Activated CD8-positive, alpha-beta memory T cell treated with anti-CD3 and anti-CD28 coated beads, Interleukin-2, amount 10 ng/mL, durations not matched to agents 7 days and 5 days (primary cell): ENCODE measurements around the gene TET2. TPM values are rescaled to one million over a fixed set of nuclear protein-coding genes. Genes with fewer than 3 reads are reported as not detected.
A peak's percentile ranks its signal among the peaks of the same experiment; 100 is the strongest.
"Not testable (repeated sequence)": the region's sequence is repeated elsewhere in the genome, so short reads cannot be mapped to it uniquely, and the experiment has no call there.

ENCODE experiments used
- ATAC-seq: fragments of 150-1000 bp; cut with Tn5 transposase; one replicate; pipeline ENCODE4 v1.10.0; 2021; ENCODE audit warnings: moderate library complexity
- CTCF ChIA-PET: fragments of 350-600 bp; sonication (Branson Sonifier 250); formaldehyde crosslinking; loops from one replicate; lab custom pipeline; 2021; ENCODE audit warnings: antibody characterized with exemption; lab: Charles Lee
- DNase-seq: peaks from one replicate; pipeline ENCODE4 v3.0.0-alpha.2; 2020
- H3K27ac Mint-ChIP-seq: one replicate; pipeline ENCODE4 v1.8.0; 2021; ENCODE audit warnings: mild to moderate bottlenecking, mixed read lengths
- H3K27me3 Mint-ChIP-seq: one replicate; pipeline ENCODE4 v1.8.0; 2021; ENCODE audit warnings: mixed read lengths
- H3K36me3 Mint-ChIP-seq: one replicate; pipeline ENCODE4 v1.8.0; 2021; ENCODE audit warnings: mild to moderate bottlenecking, mixed read lengths
- H3K4me1 Mint-ChIP-seq: one replicate; pipeline ENCODE4 v1.8.0; 2021; ENCODE audit warnings: mixed read lengths
- H3K4me3 Mint-ChIP-seq: one replicate; pipeline ENCODE4 v1.8.0; 2021; ENCODE audit warnings: mild to moderate bottlenecking, moderate library complexity, mixed read lengths
- H3K9me3 Mint-ChIP-seq: one replicate; pipeline ENCODE4 v1.8.0; 2022; ENCODE audit warnings: low read depth, mixed read lengths
- total RNA-seq, 2 experiments: library from RNA; stranded (reverse); gene quantifications; one replicate each; pipeline ENCODE4 v1.2.3, GENCODE V29; 2021

Gene TET2
- total RNA-seq, 2 experiments from 2014 or later: 24.6 to 25.1 TPM

DNA sequence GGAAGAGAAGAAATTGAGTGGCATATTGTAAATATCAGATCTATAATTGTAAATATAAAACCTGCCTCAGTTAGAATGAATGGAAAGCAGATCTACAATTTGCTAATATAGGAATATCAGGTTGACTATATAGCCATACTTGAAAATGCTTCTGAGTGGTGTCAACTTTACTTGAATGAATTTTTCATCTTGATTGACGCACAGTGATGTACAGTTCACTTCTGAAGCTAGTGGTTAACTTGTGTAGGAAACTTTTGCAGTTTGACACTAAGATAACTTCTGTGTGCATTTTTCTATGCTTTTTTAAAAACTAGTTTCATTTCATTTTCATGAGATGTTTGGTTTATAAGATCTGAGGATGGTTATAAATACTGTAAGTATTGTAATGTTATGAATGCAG lies 132.6 kb downstream of the TET2 start:
- Mint-ChIP-seq H3K36me3 (peaks cover 30% of the 10 kb centered on the region), H3K27me3 (no peaks in the 10 kb centered on the region), H3K27ac (no peak overlapping the region), H3K4me1 (peaks cover 6% of the 10 kb centered on the region), H3K9me3 (no peaks in the 10 kb centered on the region), H3K4me3 (no peak overlapping the region)
- DNase-seq (no peak), ATAC-seq (no peak)
- CTCF ChIA-PET: no interaction called here

GRCh38 chr4:105280338-105281123 lies 133.9 kb downstream of the TET2 start:
- Mint-ChIP-seq H3K36me3 (peaks cover 22% of the 10 kb centered on the region), H3K9me3 (no peaks in the 10 kb centered on the region), H3K4me3 (no peak overlapping the region), H3K27me3 (no peaks in the 10 kb centered on the region), H3K27ac (no peak overlapping the region), H3K4me1 (peaks cover 6% of the 10 kb centered on the region)
- CTCF ChIA-PET: no interaction called here
- no peak for DNase-seq
- no peak for ATAC-seq

DNA sequence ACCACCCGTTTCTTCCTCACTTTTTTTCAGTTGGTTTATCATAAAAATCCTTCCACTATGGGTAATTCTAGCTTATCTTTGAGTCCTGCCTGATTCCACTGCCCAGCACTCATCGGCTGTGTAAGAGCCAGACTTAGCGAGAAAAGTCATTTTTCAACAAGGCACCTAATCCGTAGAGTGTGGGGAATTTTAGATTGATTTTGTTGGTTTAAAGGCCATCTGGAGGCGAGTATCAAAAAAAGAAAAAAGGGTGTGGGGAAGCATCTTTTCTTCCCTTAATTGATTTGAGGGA lies 134.4 kb downstream of the TET2 start:
- no peak for DNase-seq
- H3K27ac Mint-ChIP-seq: no peak overlapping the region
- H3K4me1 Mint-ChIP-seq: peaks cover 6% of the 10 kb centered on the region
- H3K27me3 Mint-ChIP-seq: no peaks in the 10 kb centered on the region
- H3K4me3 Mint-ChIP-seq: no peak overlapping the region
- no peaks in the 10 kb centered on the region for H3K9me3 Mint-ChIP-seq
- peaks cover 18% of the 10 kb centered on the region for H3K36me3 Mint-ChIP-seq
- no peak for ATAC-seq
- CTCF ChIA-PET: no interaction called here

- Mint-ChIP-seq H3K4me1 (peaks cover 12% of the 10 kb centered on the region), H3K27me3 (no peaks in the 10 kb centered on the region), H3K4me3 (no peak overlapping the region), H3K27ac (no peak overlapping the region), H3K36me3 (peaks cover 17% of the 10 kb centered on the region), H3K9me3 (peaks cover 6% of the 10 kb centered on the region)
- ATAC-seq (no peak), DNase-seq (no peak)
- CTCF ChIA-PET: no interaction called here
These were observed 135.8 kb downstream of the TET2 start for GRCh38 chr4:105282489-105282888.

- CTCF ChIA-PET: no interaction called here
- DNase-seq: no peak
- Mint-ChIP-seq H3K27me3 (no peaks in the 10 kb centered on the region), H3K27ac (no peak overlapping the region), H3K4me3 (no peak overlapping the region), H3K4me1 (peaks cover 12% of the 10 kb centered on the region), H3K36me3 (peaks cover 23% of the 10 kb centered on the region), H3K9me3 (peaks cover 6% of the 10 kb centered on the region)
- ATAC-seq: no peak
These were observed 136.8 kb downstream of the TET2 start for GRCh38 chr4:105283501-105283900.

DNA sequence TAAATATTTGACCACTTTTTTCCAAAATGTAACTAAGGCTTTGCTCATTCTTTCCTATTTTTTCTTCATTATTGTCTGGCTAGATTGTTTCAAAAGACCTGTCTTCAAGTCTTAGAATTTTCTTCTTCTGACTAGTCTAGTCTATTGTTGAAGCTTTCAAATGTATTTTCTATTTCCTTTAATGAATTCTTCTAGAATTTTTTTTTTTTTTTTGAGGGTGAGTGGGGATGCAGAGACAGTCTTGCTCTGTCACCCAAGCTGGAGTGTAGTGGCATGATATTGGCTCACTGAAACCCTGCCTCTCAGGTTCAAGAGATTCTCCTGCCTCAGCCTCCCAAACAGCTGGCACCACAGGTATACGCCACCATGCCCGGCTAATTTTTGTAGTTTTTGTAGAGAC lies 141.4 kb downstream of the TET2 start:
- CTCF ChIA-PET: no interaction called here
- Mint-ChIP-seq H3K4me3 (no peak overlapping the region), H3K4me1 (peaks cover 8% of the 10 kb centered on the region), H3K9me3 (peaks cover 11% of the 10 kb centered on the region), H3K36me3 (peaks cover 32% of the 10 kb centered on the region), H3K27me3 (no peaks in the 10 kb centered on the region), H3K27ac (no peak overlapping the region)
- DNase-seq (no peak), ATAC-seq (no peak)

- peaks cover 7% of the 10 kb centered on the region for H3K9me3 Mint-ChIP-seq
- no peak overlapping the region for H3K27ac Mint-ChIP-seq
- no peak for ATAC-seq
- CTCF ChIA-PET: no interaction called here
- peaks cover 24% of the 10 kb centered on the region for H3K36me3 Mint-ChIP-seq
- no peaks in the 10 kb centered on the region for H3K27me3 Mint-ChIP-seq
- peaks cover 4% of the 10 kb centered on the region for H3K4me1 Mint-ChIP-seq
- no peak overlapping the region for H3K4me3 Mint-ChIP-seq
- no peak for DNase-seq
These were observed 145.2 kb downstream of the TET2 start for GRCh38 chr4:105291925-105292324.

DNA sequence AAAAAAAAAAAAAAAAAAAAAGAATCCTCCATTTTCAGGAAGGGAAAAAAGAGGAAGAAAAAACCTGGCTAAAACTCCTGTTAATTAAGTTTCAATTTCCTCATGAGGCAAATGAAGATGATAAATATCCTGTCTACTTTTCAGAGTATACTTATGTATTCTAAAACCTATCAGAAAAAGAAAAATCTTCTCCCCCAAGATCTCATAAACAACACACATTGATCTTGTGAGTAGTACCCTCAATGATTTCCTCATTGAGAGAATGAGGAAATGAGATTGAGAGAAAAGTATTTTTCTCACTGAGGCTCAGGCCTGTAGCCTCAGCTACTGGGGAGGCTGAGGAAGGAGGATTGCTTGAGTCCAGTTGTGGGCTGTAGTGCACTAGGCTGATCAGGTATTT lies 146.7 kb downstream of the TET2 start:
- no peak for DNase-seq
- no peak overlapping the region for H3K27ac Mint-ChIP-seq
- peaks cover 23% of the 10 kb centered on the region for H3K36me3 Mint-ChIP-seq
- H3K4me1 Mint-ChIP-seq: peaks cover 2% of the 10 kb centered on the region
- no peaks in the 10 kb centered on the region for H3K27me3 Mint-ChIP-seq
- no peak for ATAC-seq
- H3K4me3 Mint-ChIP-seq: no peak overlapping the region
- CTCF ChIA-PET: no interaction called here
- H3K9me3 Mint-ChIP-seq: peaks cover 7% of the 10 kb centered on the region

DNA sequence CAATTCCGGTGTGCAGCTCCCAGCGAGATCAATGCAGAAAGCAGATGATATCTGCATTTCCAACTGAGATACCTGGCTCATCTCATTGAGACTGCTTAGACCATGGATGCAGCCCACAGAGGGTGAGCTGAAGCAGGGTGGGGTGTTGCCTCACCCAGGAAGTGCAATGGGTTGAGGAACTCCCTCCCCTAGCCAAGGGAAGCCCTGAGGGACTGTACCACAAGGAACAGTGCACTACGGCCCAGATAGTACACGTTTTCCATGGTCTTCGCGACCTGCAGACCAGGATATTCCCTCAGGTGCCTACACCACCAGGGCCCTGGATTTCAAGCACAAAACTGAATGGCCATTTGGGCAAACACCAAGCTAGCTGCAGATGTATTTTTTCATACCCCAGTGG lies 150.0 kb downstream of the TET2 start:
- H3K27me3 Mint-ChIP-seq: no peaks in the 10 kb centered on the region
- CTCF ChIA-PET: no interaction called here
- ATAC-seq (no peak), DNase-seq (no peak)
- H3K27ac Mint-ChIP-seq: no peak overlapping the region
- H3K36me3 Mint-ChIP-seq: peaks cover 31% of the 10 kb centered on the region
- H3K9me3 Mint-ChIP-seq: peaks cover 15% of the 10 kb centered on the region
- no peak overlapping the region for H3K4me3 Mint-ChIP-seq
- no peaks in the 10 kb centered on the region for H3K4me1 Mint-ChIP-seq

- H3K27me3 Mint-ChIP-seq, H3K27ac Mint-ChIP-seq, DNase-seq, H3K4me1 Mint-ChIP-seq, H3K4me3 Mint-ChIP-seq, ATAC-seq, CTCF ChIA-PET: not testable (repeated sequence)
- Mint-ChIP-seq H3K9me3 (peaks cover 21% of the 10 kb centered on the region), H3K36me3 (peaks cover 41% of the 10 kb centered on the region)
These were observed 152.4 kb downstream of the TET2 start for GRCh38 chr4:105299027-105299426.

GRCh38 chr4:105304085-105304484 lies 157.4 kb downstream of the TET2 start:
- ATAC-seq (no peak), DNase-seq (no peak)
- CTCF ChIA-PET: interaction anchor here (1.3 to 2.1 kb wide), 2 partner anchors 168 to 169 kb away, joined by 3 to 5 read pairs; partner anchors contain the start of gene PPA2
- Mint-ChIP-seq H3K27ac (no peak overlapping the region), H3K4me3 (no peak overlapping the region), H3K9me3 (peaks cover 19% of the 10 kb centered on the region), H3K36me3 (peaks cover 39% of the 10 kb centered on the region), H3K4me1 (peaks cover 31% of the 10 kb centered on the region), H3K27me3 (no peaks in the 10 kb centered on the region)

DNA sequence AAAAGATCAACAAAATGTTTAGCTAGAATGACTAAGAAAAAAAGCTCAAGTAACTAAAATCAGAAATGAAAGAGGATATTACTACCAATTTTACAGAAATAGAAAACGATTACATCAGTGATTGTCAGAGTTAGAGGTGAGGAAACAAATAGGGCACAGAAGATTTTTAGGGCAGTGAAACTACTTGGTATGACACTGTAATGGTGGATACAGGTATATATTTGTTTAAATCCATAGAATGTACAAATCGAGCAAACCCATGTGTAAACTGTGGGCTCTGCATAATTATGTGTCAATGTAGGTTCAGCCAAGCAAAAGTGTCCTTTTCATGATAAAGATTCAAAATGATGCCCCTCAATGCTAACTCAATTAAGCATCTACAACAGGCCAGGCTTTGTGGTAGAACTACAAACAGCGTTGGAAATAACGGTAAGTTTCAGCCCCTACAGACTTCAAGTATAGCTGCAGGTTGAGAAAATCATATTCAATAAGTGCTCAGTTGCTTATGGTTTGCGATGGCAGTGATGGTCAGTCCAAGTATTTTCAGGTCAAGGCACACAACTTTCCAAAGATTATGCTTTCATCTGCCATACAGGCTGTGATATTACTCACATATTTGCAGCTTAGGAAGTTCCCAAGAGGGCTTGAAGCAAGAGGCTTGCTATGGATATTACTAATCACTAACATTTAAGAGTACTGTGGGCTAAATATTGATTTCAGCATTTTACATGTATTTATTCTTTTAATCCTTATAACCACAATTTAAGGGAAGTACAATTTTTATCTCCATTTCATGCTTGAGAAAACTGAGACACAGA lies 158.6 kb downstream of the TET2 start:
- peaks cover 15% of the 10 kb centered on the region for H3K9me3 Mint-ChIP-seq
- ATAC-seq: no peak
- peak overlapping the region; percentile 78 for H3K27ac Mint-ChIP-seq
- DNase-seq: no peak
- peaks cover 31% of the 10 kb centered on the region for H3K36me3 Mint-ChIP-seq
- H3K4me3 Mint-ChIP-seq: no peak overlapping the region
- no peaks in the 10 kb centered on the region for H3K27me3 Mint-ChIP-seq
- H3K4me1 Mint-ChIP-seq: peaks cover 31% of the 10 kb centered on the region
- CTCF ChIA-PET: interaction anchor here (1.2 to 2.1 kb wide), 4 partner anchors 11 to 168 kb away, joined by 3 to 5 read pairs (median 3); partner anchors contain the start of gene PPA2

- Mint-ChIP-seq H3K4me1 (peaks cover 31% of the 10 kb centered on the region), H3K9me3 (peaks cover 10% of the 10 kb centered on the region), H3K36me3 (peaks cover 26% of the 10 kb centered on the region), H3K27ac (peak overlapping the region; percentile 78), H3K27me3 (no peaks in the 10 kb centered on the region), H3K4me3 (peak overlapping the region; percentile 12)
- CTCF ChIA-PET: interaction anchor here (1.0 to 1.2 kb wide), 3 partner anchors 12 to 167 kb away, joined by 3 read pairs; no protein-coding TSS in a partner anchor
- DNase-seq: peak; percentile 82
- ATAC-seq: peak; percentile 97
These were observed 159.6 kb downstream of the TET2 start for GRCh38 chr4:105306158-105306781.
